Hippocampal formation (tissue), 2 donors: ENCODE results near the gene SUPT6H.

Source experiments
- DNase-seq, 2 donors: peaks; one replicate each; lab custom pipeline; 2025; lab: John Stamatoyannopoulos, UW

The SUPT6H gene

DNA sequence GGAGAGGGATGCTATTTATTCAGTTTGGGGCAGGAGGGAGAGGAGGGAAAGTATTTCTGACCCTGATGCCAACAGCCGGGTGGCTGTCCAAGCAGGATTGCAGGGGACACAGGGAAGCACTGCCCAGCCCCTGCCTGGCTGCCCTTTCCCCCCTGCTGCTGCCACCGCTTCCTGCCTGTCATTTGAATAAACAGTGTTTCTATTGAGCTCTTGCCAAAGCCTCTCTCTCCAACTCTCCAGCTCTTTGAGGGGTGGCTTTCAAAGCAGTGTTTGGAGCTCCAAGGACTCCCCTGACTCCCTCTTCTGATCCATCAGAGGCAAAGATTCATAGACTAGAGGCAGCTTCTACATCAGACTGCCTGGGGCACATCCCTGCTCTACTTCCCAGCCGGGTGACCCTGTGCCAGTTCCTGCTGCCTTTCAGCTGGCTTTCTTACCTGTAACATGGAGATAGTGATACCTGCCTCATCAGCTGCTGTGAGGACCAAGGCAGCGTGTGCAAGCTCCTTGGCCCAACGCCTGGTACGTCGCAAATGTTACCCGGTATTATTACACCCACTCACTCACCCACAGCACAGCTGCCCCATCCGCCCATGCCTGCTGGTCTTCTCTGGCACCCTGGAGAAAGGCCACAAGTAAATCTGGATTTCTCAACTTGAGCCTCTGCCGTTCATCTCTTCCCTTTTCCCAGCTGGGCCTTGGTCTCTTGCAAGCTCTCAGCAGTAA lies 40.2 kb downstream of the SUPT6H start:
- peak; percentile 66 to 78 for DNase-seq

DNA sequence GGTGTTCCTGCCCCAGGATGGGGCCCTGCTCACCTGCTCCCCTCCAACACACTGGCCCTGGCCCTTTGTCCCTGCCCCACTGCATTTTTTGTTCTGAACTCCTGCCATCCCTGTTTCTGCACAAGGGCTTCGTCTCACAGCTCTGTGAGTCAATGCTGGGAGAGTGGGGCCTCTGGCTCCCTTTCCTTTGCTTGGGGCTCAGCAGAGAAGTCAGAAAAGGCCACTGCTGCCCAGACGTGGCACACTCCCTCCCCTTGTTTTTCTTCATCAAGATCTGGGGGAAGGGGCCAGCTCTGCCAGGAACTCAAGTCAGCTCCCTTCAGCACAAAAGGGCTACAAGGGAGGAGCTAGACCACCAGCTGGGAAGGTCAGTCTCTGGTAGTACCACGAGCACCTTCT lies 40.7 kb downstream of the SUPT6H start:
- no peak for DNase-seq

DNA sequence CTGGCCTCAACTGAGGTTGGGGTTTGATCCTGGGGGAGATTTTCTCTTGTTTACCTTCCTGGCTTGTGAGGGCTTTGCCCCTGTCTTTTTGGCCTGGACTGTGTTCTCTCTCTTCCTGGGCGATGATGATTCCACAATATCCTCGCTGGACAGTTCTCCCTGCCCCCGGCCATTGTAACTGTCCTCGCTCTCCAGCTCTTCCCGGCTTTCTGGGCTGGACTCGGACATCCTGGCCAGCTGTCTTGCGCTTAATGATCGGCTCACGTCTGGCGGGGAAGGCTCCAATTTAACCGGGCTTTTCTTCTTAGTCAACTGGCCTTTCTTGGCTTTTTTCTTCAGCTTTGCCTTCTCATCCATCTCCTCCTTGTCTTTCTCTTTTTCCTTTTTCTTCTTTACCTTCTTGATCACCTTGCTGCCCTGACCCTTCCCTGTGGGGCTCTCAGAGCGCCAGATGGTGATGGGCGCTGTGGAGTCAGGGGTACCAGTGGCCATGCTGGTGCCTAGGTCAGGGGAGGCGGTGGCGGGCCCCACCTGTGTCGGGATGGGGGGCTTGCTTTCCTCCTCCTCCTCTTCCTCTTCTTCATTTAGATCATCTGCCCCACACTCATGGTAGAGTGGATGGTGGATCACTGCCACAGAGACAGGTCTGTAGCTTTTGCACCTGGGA lies 41.7 kb downstream of the SUPT6H start:
- no peak for DNase-seq

DNA sequence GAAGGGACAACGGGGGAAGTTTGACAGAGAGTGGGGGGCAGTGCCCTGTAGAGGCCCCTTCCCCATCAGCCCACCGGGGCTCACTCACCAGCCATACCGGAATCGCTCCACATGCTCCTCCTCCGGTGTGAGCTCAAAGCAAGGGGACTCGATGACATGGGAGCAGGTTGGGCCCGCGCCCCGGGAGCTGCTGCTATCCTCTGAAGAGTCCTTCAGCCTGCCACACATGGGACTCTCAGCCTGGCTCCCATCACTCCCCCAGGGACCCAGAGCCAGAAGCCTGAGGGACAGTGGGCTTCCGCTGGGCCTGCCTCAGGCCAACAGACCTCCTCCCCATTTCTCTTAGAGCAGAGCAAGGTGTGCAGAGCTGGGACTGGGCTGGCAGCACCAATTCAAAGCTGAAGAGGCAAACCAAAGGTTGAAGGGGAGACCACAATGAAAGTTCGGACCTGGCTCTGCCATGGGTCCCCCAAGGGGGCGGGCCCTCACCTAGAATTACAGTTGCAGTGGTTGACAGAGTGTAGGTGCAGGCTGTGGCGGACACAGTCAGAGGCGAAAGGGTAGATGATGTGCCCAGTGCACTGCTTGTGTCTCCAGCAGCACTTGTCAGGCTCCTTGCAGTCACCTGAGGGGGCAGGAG lies 42.3 kb downstream of the SUPT6H start:
- no peak for DNase-seq

DNA sequence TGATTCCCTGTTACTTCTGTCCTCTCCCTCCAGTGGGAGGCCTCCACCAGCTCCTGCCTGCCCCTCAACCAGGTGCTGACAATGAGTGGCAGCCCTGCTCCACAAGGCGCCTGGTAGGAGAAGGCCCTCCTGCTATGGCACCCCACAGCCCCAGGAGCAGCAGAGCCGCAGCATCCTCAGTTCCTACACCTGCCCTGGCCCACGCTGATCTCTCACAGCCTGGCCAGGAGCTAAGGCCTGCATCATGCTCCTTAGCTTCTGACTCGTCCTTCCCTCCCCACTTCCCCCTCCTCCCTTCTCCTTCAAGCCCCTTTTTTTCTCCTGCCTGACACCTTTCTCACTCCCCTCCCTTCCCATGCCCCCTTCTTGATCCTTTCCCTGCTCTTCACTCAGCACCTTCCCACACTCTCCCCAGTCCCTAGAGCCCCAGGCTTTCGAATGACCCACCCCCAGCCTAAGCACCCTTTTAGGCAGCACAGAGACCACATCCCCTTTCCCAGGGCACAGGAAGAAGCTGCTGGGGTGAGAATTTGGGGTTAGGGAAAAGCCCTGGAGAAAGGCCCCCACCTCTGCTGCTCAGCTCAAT lies 43.2 kb downstream of the SUPT6H start:
- DNase-seq, result no peak

DNA sequence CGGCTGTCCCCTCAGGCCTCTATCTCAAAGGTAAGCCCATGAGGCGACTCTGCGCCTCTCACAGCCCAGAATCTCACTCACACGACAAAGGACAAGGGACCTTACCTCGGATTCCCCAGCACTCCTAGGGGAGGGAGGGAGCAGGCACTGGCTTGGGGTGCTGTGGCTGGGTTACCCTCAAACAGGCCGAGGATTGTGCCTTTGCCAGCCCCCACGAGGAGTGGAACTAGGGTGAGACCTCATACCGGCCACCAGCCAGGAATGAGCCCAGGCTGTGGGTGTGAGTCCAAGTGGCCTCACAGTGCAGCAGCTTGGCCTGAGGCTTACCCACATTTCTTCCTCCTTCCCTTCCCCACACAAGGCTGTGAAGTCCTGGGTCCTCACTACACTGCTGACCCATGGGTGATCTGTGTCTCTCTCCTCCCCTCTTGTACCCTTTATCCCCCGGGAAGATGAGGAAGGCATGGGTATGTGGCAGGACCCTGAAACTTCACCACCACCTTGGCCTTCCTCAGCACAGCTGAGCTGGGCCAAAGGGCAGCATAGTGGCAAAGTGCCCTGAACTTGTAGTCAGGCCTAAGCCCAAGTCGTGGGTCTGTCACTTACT lies 43.8 kb downstream of the SUPT6H start:
- DNase-seq, result no peak

DNA sequence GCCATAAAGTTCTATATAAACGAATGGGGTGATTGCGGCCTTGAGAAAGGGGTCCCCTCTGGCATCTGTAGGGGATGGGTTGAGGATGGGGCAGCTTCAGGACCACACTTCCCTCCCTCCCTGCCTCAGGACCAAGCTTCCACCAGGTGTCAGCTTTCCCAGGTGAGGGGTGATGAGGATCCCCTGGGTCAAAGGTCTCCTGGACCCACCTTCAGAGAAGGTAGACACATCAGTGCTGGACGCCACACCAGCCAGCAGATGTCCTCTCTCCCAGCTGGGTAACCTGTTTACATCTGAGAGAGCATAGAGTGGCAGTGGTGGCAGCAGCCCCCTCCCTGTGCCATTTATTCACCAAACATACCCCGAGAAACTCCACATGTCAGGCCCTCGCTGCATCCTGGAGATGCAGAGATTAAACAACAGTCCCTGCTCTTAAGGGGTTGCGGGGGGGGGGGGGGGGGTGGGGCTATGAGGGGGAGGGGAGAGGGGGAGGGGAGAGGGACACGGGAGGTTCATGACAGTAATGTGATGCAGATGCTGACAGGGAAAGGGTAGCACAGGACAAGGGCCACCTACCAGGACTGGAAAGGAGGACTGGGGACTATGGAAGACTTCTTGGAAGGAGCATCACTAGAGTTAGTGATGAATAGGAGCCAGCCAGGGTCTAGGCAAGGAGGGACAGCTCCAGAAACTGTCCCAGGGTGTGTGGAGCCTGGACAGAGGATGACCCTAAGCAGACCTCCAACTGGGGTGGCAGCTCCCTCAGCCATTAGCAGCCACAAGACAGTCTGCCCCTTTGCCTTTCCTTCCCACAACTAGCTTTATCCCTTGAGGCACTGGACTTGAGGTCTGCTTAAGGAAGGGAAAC lies 44.7 kb downstream of the SUPT6H start:
- no peak for DNase-seq

DNA sequence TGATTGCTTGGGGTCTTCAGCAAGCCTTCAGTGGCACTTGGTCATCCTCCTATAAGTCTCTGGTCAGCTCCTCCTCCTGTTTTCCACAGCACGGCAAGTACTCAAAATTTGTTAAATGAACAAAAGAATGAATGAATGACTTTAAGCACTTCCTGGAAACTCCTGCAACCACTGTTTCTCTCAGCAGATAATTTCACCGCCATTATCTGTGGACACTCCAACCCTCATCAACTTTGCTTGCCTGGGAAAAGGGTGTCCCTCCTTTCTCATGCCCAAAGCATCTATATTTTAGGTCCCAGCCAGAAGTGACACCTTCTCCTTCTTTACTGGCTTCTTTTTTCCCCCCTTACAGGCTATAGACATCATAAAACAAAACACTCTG lies 45.3 kb downstream of the SUPT6H start:
- no peak for DNase-seq

DNA sequence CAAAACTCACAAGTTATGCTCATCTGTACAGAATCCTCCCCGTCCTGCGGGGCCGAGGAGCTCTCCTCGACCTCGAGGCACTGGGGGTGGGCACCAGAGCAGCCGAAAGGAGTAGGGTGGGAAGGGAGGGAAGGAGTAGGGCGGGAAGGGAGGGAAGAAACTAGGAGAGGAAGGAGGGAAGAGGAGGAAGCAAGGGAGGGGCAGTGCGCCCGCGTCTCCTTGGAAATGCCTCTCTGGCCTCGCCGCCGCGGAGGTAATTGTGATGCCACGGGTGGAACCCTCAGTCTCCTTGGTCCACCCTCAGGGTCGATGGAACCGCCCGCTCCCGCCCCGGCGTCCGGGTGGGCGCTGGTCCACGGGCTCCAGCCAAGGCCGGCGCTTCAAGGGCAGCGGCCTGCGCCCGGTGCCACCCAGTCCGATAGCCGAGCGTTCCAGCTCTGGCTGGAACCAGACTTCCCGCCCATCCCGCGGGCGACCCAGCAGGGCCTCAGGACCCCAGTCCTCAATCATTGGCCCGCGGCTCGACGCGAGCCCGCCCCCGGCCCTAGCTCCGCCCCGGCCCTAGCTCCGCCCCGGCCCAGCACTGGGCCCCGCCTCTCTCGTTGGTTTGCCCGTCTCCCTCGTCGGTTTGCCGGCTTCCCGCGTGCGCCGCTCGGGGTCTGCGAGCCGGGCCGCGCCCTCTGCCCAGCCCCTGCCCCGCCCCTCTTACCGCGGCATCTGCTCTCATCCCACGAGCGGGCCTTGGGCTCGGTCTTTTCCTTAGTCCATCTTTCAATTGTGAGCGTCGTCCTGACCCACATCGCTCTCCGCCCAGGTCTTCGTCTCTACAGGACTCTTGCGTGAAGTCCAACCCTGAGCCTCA lies 49.1 kb downstream of the SUPT6H start:
- peak; percentile 75 to 82 for DNase-seq

DNA sequence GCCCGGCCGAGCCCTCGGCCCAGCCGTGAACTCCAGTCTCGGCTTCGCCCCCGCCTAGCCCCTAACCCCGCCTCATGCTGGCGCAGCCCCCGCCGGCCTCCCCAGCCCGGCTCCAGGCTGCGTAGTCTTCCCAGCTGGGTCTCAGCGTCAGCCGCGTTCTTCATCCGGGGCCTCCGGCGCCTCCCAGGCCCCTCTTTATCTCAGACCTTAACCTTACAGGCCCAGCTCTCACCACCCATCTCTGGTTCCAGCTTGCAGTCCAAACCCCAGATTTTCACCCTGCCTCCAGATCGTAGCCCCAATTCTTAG lies 49.7 kb downstream of the SUPT6H start, which contains the start of gene PROCA1:
Gene PROCA1 (minus strand): TSS at position 166 of the 309 bp plus-strand sequence. CDS start 228 bp downstream, outside the sequence.
- no peak for DNase-seq

DNA sequence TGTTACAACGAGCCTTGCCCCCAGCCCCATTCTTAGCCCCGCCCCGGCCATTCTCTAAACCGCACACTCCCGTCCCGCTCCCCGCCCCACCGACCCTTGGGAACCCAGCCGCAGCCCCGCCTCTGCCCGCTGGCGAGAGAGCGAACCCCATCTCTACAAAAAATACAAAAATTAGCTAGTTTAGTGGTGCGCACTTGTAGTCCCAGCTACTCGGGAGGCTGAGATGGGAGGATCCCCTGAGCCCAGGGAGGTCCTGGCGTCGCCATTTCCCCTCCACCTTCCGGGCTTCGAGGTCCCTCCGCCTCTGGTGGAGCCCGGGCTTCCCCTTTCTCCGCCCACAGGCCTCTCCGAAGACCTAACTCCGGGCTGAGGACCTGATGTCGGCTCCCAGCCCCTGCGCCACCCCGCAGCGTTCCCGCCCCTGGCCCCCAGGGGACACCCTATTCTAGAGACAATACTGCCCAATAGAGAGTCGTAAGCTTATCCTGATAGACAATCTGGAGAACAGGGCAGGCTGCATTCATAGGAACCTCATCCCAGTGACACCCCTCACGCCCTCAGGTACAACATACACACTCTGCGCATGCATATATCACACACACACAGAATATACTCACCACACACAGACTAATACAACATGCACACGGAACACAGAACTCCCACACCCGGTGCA lies 50.2 kb downstream of the SUPT6H start:
- DNase-seq, result no peak

DNA sequence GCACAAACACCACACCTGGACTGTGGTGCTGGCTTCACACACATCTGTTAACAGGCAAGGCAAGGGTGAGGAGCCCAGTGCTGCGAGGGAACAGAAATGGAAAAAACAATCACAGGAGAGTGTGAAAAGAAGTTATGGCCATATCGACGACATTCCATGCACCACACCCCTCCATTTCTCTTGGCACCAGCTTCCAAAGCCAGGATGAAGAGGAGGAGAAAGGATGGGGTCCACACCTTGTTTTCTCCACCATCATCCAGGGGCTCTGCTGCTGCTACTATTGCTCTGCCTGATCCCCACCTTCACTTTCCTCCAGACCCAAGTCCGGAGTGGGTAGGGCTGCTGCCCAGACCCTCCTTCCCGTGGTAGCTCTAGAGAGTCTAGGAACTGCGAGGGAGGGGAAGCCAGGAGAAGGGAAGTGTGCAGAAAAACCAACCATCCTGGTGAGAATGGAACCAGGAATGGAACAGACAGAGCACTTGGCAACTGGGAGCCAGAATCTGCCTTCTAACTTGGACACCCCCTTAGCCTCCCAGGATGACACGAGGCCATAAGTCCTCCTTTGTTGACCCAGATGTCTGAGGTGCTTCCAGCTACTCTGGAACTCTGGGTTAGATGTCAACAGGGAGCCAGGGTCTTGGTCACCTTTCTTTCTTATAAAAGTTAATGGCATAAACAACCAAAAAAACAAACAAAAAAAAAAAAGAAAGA lies 50.9 kb downstream of the SUPT6H start:
- no peak for DNase-seq

DNA sequence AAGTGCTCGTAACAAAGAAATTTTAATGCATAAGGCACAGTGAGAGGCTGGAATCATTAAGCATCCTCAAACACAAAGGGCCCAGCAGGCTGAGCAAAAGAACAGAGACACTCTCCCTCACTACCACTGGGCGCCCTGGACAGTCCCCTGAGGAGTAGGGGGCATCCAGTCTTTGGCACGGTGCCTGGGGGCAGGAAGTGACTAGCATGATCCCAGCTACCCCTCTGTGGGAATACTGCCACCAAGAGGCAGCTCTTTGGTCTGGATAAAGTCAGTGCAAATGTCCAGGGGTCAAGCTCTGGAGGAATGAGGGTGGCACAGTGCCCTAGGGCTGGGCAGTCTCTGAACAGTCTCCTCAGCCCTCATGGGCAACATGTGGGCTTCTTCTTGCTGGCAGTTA lies 52.3 kb downstream of the SUPT6H start:
- DNase-seq, result no peak

DNA sequence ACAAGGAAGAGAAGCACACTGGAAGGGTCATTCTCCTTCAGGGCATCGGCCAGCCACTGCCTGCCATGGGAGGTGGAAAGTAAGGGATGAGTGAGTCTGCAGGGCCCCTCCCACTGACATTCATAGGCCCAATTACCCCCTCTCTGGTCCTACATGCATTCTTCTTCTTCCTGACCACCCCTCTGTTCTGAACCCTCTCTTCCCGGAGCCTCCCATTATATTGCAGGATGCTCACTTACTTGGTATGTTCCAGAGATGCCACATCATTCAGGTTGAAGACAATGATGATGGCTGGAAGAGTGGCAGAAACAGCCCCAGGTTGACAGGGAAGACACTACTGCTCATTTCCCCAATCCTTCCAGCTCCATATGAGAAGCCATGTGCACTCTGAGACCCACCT lies 53.2 kb downstream of the SUPT6H start:
- no peak for DNase-seq

DNA sequence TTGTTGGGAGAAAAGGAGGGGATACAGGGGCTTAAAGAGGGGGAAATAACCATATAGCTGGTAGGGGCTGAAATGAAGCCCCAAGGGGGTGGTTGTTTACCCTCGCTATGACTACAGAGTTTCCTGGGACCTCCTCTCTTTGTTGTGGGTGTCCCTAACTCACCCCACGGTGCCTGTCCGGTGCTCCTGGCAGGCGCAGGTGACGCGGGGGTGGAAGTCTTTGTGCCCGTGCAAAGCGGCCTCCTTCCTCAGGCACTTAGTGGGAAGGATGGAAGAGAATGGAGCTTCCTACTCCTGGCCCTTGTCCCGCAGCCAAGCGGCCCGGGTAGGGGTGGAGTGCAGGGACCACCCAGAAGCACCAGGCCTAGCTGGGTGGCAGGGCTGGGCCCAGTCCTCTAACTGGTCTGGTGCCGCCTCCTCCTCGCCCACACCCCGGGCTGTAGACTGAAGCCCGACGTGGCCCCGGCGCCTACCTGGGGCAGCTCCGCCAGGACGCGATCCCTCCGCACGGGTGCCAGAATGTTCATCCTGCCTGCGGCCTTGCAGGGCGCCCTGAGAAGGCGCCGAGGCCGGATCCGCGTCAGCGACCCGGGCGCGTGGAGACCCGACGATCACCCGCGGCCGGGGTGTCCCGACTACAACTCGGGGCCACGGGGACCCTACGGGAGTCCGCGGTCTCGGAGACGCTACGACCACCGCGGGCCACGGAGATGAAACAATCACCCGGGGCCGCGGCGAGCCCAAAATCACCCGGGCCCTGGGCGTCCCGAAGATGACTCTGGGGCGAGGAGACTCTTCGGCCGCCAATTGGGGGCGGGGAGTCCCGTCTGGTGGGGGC lies 55.0 kb downstream of the SUPT6H start:
- DNase-seq, result no peak

DNA sequence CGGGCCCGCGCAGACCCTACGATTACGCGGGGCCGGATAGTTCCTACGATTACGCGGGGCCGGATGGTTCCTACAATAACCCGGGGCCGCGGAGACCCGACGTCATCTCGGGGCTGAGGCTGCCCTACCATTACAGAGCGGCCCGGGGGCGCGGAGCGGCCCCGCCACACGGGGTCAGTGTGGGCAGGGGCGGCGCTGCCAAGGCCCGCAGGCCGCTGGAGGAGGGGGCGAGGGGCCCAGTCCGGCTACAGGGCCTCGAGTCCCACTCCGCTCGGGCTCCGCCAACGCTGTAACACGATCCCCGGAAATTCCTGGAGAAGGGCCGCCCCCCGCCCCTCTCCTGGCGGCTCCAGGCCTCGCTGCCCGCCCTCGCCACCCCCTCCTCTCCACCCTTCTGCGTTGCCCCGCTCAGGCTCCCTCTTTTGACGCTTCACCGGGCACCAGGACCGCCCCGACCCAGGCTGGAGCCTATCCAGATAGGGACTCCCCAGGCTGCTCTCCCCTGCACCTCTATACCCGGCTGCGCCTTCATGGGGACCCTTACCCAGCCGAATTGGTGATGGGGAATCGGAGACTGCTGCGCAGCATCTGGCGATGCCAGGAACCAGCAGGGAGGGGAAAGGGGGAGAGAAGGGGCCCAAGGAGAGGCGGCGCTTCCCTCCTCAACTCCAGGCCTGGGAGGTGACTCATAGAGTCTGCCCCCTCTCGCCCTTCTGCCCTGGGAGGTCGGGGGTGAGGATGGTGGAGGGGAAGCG lies 55.8 kb downstream of the SUPT6H start, which contains the start of gene RAB34:
Gene RAB34 (minus strand): TSS at position 291 of the 755 bp plus-strand sequence. CDS start 602 bp downstream, outside the sequence.
- peak in 1 of 2 donors; percentile 27 for DNase-seq

DNA sequence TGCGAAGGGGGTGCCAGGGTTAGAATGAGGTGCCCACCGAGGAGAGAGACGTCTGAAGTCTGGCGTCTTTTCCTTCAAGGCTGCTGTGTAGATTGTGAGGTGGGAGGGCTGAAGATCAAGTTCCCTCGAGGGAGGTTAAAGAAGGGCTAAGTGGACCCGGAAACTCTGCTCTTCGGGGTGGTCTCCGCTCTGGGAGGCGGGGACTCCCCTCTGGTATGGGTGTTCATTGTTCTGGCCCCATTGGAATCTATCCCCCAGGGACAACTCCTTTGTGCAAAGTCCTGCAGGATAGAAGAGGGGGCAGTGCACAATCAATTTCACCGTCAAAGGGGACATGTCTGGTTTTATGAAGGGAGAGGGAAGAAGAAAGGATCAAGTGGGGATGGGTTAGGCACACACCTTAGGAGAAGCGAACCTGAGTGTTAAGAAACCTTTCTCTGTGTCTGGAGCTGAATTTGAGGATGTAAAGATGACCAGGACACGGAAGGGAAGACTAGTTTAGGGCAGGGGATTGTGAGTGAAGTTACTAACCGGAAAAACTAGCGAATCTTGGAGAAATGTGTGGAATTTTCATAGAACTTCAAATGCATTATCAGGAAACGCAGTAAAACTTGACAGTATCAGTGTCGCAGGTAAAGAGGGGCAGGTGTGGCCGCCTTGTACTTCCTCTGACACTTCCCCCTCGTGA lies 56.5 kb downstream of the SUPT6H start:
- no peak for DNase-seq
